ENCODE data around the gene GPR151. TPM values are rescaled to one million over a fixed set of nuclear protein-coding genes. Genes with fewer than 3 reads are reported as not detected.

GPR151 gene
- polyA plus RNA-seq, 1 donor (not counting 4 experiments of a cell fraction or from before 2014, with no cell fraction given): not detected

GRCh38 chr5:146475906-146476305 lies 40.1 kb downstream of the GPR151 start:
- DNase-seq (ENCODE audit: low read depth, low spot score): no peak
- Histone ChIP-seq H3K9ac (ENCODE audit: control insufficient read depth, extremely low read depth, insufficient read depth, low read length) (no peak overlapping the region), H3K4me1 (ENCODE audit: control insufficient read depth, extremely low read depth, insufficient read depth, low read length) (no peaks in the 10 kb centered on the region), H3K9me1 (ENCODE audit: control insufficient read depth, extremely low read depth, insufficient read depth, low read length) (no peaks in the 10 kb centered on the region), H4K20me1 (ENCODE audit: control insufficient read depth, extremely low read depth, insufficient read depth, low read length) (no peaks in the 10 kb centered on the region), H3K36me3 (ENCODE audit: control insufficient read depth in 2 of 2, extremely low read depth in 1 of 2, insufficient read depth in 2 of 2, low read length in 2 of 2) (peaks cover 18% of the 10 kb centered on the region in 2 experiments), H3K4me3 (ENCODE audit: control insufficient read depth in 2 of 3, extremely low read depth in 1 of 3, insufficient read depth in 2 of 3, low read depth in 1 of 3, low read length in 3 of 3) (no peak overlapping the region), H3K27ac (ENCODE audit: control insufficient read depth, insufficient read depth, low read length) (no peak overlapping the region), H3K9me3 (ENCODE audit: control insufficient read depth, low read depth, low read length) (no peaks in the 10 kb centered on the region), H3K27me3 (ENCODE audit: control insufficient read depth, extremely low read depth, insufficient read depth, low read length) (no peaks in the 10 kb centered on the region), H3K79me2 (ENCODE audit: control insufficient read depth, insufficient read depth, low read length) (peaks cover 7% of the 10 kb centered on the region), H2AFZ (ENCODE audit: control insufficient read depth, low read length) (no peak overlapping the region), H3K4me2 (ENCODE audit: control insufficient read depth, extremely low read depth, insufficient read depth, low read depth, low read length) (no peak overlapping the region)
- no peak for TF ChIP-seq EZH2 (IDR thresholded peaks at IDR 0.05; ENCODE audit: low read length)
- TF ChIP-seq, protein P1, sequence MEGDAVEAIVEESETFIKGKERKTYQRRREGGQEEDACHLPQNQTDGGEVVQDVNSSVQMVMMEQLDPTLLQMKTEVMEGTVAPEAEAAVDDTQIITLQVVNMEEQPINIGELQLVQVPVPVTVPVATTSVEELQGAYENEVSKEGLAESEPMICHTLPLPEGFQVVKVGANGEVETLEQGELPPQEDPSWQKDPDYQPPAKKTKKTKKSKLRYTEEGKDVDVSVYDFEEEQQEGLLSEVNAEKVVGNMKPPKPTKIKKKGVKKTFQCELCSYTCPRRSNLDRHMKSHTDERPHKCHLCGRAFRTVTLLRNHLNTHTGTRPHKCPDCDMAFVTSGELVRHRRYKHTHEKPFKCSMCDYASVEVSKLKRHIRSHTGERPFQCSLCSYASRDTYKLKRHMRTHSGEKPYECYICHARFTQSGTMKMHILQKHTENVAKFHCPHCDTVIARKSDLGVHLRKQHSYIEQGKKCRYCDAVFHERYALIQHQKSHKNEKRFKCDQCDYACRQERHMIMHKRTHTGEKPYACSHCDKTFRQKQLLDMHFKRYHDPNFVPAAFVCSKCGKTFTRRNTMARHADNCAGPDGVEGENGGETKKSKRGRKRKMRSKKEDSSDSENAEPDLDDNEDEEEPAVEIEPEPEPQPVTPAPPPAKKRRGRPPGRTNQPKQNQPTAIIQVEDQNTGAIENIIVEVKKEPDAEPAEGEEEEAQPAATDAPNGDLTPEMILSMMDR (optimal IDR thresholded peaks at IDR 0.05 in 1 of 3, IDR thresholded peaks at IDR 0.05 in 1 of 3, conservative IDR thresholded peaks at IDR 0.05 in 1 of 3; ENCODE audit: extremely low read depth in 1 of 3, insufficient read depth in 2 of 3, low read length in 3 of 3): no peak
- FAIRE-seq: no peak
- dilution Hi-C loops (cut with MboI; ENCODE audit: extremely low pct_ligation_motif_present, low sequenced_read_pairs): no loop called here

DNA sequence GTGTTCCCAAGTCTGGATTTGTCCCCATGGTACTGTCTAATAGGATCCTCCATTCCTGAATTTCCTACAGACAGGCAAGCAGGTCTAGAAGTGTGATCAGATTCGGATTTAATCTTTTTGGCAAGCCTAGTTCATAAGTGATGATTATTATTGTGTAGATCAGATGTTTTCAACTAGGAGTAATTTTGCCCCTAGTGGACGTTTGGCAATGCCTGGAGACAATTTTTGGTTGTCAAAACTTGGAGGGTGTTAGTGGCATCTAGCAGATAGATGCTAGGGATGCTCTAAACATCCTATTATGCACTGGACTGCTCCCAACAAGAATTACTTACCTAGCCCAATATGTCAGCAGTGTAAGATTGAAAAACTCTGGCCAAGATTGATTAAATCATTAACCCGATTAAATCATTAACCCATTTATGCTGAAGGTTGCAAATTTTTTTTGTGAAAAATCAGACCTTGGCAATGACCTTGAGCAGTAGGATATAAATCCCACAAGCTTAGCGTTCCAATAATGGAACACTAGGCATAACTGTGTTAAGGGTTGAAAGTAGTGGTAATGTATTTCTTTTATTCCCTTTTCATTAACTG lies 40.7 kb downstream of the GPR151 start:
- Histone ChIP-seq H3K79me2 (ENCODE audit: control insufficient read depth, insufficient read depth, low read length) (peaks cover 7% of the 10 kb centered on the region), H3K4me2 (ENCODE audit: control insufficient read depth, extremely low read depth, insufficient read depth, low read depth, low read length) (no peak overlapping the region)
- TF ChIP-seq EZH2 (IDR thresholded peaks at IDR 0.05; ENCODE audit: low read length): no peak
- TF ChIP-seq, protein P1 (optimal IDR thresholded peaks at IDR 0.05 in 1 of 3, IDR thresholded peaks at IDR 0.05 in 1 of 3, conservative IDR thresholded peaks at IDR 0.05 in 1 of 3; ENCODE audit: extremely low read depth in 1 of 3, insufficient read depth in 2 of 3, low read length in 3 of 3): peak in 2 of 3 experiments; percentile 24 to 40

More for the DNA sequence above, 40.7 kb downstream of the GPR151 start:
- no peak overlapping the region for H3K9ac ChIP-seq (ENCODE audit: control insufficient read depth, extremely low read depth, insufficient read depth, low read length)
- no peaks in the 10 kb centered on the region for H3K9me3 ChIP-seq (ENCODE audit: control insufficient read depth, low read depth, low read length)
- H4K20me1 ChIP-seq (ENCODE audit: control insufficient read depth, extremely low read depth, insufficient read depth, low read length): no peaks in the 10 kb centered on the region
- H2AFZ ChIP-seq (ENCODE audit: control insufficient read depth, low read length): no peak overlapping the region
- H3K9me1 ChIP-seq (ENCODE audit: control insufficient read depth, extremely low read depth, insufficient read depth, low read length): no peaks in the 10 kb centered on the region
- no peak overlapping the region for H3K4me3 ChIP-seq (ENCODE audit: control insufficient read depth in 2 of 3, extremely low read depth in 1 of 3, insufficient read depth in 2 of 3, low read depth in 1 of 3, low read length in 3 of 3)
- dilution Hi-C loops (cut with MboI; ENCODE audit: extremely low pct_ligation_motif_present, low sequenced_read_pairs): no loop called here
- FAIRE-seq (no peak), DNase-seq (ENCODE audit: low read depth, low spot score) (no peak)
- peaks cover 16 to 18% of the 10 kb centered on the region in 2 experiments for H3K36me3 ChIP-seq (ENCODE audit: control insufficient read depth in 2 of 2, extremely low read depth in 1 of 2, insufficient read depth in 2 of 2, low read length in 2 of 2)
- H3K4me1 ChIP-seq (ENCODE audit: control insufficient read depth, extremely low read depth, insufficient read depth, low read length): no peaks in the 10 kb centered on the region
- no peak overlapping the region for H3K27ac ChIP-seq (ENCODE audit: control insufficient read depth, insufficient read depth, low read length)
- no peaks in the 10 kb centered on the region for H3K27me3 ChIP-seq (ENCODE audit: control insufficient read depth, extremely low read depth, insufficient read depth, low read length)
